AG09319 (cell line): ENCODE data around the gene NFKBIL1.

Experiments used
- DNase-seq: peaks from one replicate; pipeline ENCODE4 v3.0.0-alpha.2; 2010; ENCODE audit warnings: low read depth; ENCODE audit errors: extremely low read depth
- TF ChIP-seq, protein P1 (sequence below): IDR thresholded peaks from 2 replicates; pipeline ENCODE4 v1.5.1; 2011; ENCODE audit warnings: low read depth, mild to moderate bottlenecking, inconsistent platforms, low read length, moderate library complexity

NFKBIL1 gene

DNA sequence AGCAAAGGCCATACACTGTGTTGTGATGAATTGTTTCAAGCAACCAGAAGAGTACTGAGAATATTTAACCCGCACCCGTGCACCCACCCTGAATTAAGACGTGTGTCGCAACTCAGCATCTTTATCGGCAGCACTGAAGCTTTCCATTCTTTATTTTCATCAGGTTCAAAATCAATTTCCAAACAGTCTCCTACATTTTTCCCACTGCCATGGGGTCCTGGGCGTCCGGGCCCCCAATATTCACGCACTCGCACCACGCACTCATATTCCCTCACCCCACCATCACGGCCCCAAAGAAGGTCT lies 33.0 kb downstream of the NFKBIL1 start:
- DNase-seq = no peak
- TF ChIP-seq, protein P1, sequence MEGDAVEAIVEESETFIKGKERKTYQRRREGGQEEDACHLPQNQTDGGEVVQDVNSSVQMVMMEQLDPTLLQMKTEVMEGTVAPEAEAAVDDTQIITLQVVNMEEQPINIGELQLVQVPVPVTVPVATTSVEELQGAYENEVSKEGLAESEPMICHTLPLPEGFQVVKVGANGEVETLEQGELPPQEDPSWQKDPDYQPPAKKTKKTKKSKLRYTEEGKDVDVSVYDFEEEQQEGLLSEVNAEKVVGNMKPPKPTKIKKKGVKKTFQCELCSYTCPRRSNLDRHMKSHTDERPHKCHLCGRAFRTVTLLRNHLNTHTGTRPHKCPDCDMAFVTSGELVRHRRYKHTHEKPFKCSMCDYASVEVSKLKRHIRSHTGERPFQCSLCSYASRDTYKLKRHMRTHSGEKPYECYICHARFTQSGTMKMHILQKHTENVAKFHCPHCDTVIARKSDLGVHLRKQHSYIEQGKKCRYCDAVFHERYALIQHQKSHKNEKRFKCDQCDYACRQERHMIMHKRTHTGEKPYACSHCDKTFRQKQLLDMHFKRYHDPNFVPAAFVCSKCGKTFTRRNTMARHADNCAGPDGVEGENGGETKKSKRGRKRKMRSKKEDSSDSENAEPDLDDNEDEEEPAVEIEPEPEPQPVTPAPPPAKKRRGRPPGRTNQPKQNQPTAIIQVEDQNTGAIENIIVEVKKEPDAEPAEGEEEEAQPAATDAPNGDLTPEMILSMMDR = no peak

DNA sequence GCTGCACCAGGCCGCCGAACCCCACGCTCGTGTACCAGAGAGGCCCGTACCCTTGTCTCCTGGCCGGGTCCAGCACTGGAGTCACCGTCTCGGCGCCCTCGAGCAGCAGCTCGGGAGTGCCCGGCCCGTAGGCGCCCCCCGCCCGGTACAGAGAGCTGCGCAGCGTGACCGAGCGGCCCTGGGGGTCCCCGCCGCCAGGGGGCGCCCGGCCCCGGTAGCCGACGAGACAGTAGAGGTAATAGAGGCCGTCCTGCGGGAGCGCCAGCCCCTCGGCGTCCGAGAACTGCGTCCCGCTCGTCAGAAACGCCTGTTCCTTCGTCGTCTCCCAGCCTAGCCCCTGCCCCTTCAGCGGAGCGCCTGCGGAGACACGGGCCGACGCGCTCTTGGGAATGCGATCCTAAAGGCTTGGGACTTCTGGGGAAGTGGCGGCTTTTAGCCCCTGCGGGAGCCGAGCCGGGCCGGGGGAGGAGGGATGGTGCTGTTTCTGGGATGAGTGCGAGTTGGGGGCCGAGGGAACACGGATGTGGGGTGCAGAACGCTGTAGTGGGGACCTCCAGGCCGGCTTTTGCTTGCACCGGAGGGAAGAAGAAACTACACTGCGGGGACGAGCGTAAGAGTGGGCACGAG lies 33.5 kb downstream of the NFKBIL1 start:
- peak; percentile 51 for DNase-seq
- TF ChIP-seq, protein P1 = peak; percentile 76

DNA sequence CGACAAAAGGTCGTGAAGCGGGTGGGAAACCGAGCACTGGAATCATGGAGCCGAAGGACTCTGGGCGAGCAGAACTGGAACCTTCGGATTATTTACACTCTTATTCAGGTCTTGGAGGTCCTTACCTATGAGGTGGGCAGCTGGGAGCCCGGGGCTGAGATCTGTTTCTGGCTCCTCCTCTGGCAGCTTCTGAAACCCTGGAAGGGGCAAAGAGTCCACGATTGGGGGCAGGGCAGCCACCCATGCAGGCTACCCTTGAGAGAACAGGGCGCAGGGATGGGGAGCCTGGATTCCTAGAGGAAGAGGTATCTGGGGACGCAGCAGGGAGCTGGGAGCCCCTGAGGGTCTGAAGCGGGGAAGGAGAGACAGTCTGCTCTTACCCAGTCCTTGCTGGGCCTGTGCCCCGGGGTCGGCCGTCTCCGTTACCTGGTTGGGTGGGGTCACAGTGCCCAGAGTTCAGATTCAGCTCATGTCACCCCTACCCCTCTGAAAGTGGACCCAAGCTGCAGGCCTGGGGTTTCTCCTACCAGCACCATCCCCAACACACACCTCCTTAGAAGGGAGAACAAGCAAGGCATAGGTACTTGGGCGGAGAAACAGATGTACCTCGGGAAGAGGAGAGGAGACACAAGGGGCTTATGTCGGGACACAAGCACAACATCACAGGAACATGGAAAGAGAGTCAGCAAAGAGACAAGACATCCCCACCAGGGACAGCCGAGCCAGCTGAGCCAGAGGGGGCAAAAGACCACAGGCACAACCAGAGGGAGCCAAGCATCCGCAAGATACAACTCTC lies 34.2 kb downstream of the NFKBIL1 start:
- TF ChIP-seq, protein P1 = no peak
- DNase-seq = no peak

DNA sequence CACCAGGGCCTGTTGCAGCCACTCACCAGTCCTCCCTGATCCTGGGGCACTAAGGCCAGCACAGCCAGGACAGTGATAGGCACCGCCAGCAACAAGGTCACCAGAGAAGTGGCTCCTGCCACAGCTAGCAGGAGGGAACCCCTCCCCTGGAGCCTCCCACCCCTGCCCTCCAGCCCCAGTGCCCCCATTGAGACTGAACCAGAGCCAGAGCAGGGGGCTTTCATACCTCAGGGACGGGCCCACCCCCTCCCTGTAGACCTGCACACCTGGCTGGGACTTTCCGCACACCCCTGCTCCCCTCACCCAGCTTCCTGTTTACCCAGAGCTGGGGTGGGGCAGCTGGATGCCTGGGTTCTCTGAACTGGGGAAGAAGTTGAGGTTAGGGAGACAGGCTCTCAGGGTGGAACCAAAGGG lies 34.8 kb downstream of the NFKBIL1 start, which contains the start of gene LTB:
LTB (minus strand) TSS at position 195 of the 414 bp plus-strand sequence; CDS start at position 188, 7 bp downstream.
- no peak for DNase-seq
- TF ChIP-seq, protein P1 = no peak

DNA sequence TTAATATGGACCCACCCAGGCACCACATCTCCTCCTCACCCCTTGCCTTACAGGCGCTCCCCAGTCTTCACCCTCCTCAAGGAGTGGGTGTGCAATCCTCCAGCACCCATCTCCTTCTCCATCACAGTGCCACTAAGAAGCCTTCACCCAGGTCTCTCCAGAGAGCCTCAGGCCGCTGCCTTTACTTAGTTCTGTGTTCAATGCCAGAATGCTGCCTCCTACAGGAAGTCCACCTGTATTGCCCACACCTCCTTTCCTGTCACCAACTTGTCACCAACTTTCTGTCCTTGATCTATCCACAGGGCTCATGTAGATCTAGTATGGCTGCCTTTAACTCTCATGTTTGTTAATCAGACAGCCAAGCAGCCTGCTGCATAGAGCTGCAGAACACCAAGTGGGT lies 38.1 kb downstream of the NFKBIL1 start:
- DNase-seq = no peak
- TF ChIP-seq, protein P1 = peak; percentile 11

DNA sequence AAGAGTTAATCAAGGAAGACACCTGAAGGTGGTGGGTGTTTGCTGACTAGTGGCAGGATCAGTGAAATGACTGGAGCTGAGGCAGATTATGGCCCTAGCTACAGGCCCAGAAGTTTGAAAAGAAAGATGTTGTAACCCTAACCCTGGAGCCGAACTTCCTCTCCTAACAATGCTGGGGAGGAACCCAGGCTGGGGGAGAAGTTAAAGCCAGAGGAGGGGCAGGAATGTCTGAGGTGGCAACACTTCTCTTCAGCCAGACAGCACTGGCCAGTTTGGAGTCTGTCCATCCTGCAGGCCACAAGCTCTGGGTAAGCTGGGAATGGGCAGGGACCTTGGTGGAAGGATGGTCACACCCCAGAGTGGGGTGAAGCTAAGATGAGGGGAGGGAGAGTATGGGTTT lies 38.6 kb downstream of the NFKBIL1 start, which contains the start of gene LST1:
LST1 (plus strand) TSS at position 270 of the 400 bp plus-strand sequence. CDS start 1,023 bp downstream, outside the sequence.
- no peak for DNase-seq
- TF ChIP-seq, protein P1 = no peak

DNA sequence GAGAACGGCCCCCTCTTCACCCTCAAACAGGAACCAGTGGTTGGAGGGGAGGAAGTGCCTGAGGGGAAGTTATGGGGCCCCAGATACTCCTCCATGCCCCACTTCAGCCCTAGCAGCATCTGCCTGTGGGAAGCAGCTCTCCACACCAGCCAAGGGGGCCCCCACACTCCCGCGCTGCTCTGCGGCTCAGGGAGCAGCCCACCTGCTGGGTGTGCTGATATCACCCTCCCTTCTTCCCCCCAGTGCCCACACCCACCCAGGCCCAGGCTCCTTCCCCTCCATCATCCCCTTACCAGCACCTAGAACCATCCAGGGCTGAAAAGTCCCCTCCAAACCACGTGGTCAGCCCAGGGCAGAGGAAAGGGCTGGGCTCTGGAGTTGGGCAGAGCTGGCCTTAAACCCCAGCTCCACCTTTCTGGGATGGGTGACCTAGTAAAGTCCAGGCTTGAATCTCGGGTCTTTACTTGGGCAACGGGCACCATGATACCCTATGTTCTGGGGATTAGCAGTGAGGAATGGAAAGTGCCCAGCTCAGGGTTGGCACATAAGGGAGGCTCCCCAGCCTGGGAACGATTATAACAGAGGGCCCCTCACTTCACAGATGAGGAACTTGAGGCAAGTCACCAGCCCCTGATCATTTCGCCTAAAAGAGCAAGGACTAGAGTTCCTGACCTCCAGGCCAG lies 39.3 kb downstream of the NFKBIL1 start:
- TF ChIP-seq, protein P1 = no peak
- no peak for DNase-seq
